ENCODE data around the gene TMEM109. TPM values are rescaled to one million over a fixed set of nuclear protein-coding genes. Genes with fewer than 3 reads are reported as not detected.

TMEM109 gene
- total RNA-seq, 1 experiment from 2014 or later, result 165 TPM

DNA sequence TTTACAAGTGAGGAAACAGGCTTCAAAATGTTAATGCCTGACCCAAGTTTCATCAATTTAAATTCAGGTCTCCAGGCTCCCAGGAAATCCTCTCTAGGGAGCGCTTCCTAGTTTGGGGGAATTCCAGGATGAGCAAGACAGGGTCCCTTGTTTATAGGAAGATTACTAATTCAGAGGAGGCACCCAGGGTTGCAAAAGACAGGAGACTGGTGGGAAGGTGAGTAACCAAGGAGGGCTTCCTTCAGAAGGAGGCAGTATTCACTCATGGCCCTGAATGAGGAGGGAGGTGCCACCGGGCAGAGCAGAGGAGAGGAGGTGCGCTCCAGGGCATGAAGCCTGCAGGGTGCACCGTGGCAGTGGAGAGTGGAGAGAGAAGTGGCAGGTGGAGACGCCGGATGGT, 11.9 kb downstream of the TMEM109 start:
- ChIA-PET CTCF (no interaction called here), POLR2A (ENCODE audit: unreplicated experiment) (no interaction called here)
- DNase-seq (peak; percentile 91), ATAC-seq (peak; percentile 48)
- intact Hi-C loops (cut with micrococcal nuclease), result no loop called here
- Histone ChIP-seq H3K4me3 (ENCODE audit: low read length) (peak overlapping the region; percentile 85), H4K20me1 (ENCODE audit: low read length) (peaks cover 6% of the 10 kb centered on the region; the same call in 1 of the 2 replicates), H3K27me3 (ENCODE audit: low read length) (no peaks in the 10 kb centered on the region), H3K9me3 (ENCODE audit: low read length) (no peaks in the 10 kb centered on the region), H3K4me2 (ENCODE audit: low read length) (peak overlapping the region; percentile 90), H2AFZ (ENCODE audit: low read length) (no peak overlapping the region), H3K9me2 (replicated peaks; ENCODE audit: low read length) (no peaks in the 10 kb centered on the region), H3K36me3 (ENCODE audit: low read depth, low read length) (peaks cover 6% of the 10 kb centered on the region; the same call in 1 of the 2 replicates), H3K27ac (ENCODE audit: low read length) (peak overlapping the region; percentile 56), H3K79me2 (ENCODE audit: low read length) (peaks cover 11% of the 10 kb centered on the region), H3K4me1 (ENCODE audit: insufficient read depth, low read length) (peaks cover 26% of the 10 kb centered on the region), H3K9ac (ENCODE audit: low read length) (no peak overlapping the region), H3F3A (ENCODE audit: low read length, unreplicated experiment) (no peaks in the 10 kb centered on the region)
- TF ChIP-seq, protein P1, sequence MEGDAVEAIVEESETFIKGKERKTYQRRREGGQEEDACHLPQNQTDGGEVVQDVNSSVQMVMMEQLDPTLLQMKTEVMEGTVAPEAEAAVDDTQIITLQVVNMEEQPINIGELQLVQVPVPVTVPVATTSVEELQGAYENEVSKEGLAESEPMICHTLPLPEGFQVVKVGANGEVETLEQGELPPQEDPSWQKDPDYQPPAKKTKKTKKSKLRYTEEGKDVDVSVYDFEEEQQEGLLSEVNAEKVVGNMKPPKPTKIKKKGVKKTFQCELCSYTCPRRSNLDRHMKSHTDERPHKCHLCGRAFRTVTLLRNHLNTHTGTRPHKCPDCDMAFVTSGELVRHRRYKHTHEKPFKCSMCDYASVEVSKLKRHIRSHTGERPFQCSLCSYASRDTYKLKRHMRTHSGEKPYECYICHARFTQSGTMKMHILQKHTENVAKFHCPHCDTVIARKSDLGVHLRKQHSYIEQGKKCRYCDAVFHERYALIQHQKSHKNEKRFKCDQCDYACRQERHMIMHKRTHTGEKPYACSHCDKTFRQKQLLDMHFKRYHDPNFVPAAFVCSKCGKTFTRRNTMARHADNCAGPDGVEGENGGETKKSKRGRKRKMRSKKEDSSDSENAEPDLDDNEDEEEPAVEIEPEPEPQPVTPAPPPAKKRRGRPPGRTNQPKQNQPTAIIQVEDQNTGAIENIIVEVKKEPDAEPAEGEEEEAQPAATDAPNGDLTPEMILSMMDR (conservative IDR thresholded peaks at IDR 0.05; ENCODE audit: low read depth, low read length), result peak; percentile 45; the same call in 1 of the 2 replicates
- TF ChIP-seq EZH2phosphoT487 (IDR thresholded peaks at IDR 0.05; ENCODE audit: borderline replicate concordance, low read length), result no peak
- no peak for TF ChIP-seq EZH2 (IDR thresholded peaks at IDR 0.05; ENCODE audit: low read length, unreplicated experiment)
- BruUV-seq (replicated peaks), result TSS peak; percentile 17

DNA sequence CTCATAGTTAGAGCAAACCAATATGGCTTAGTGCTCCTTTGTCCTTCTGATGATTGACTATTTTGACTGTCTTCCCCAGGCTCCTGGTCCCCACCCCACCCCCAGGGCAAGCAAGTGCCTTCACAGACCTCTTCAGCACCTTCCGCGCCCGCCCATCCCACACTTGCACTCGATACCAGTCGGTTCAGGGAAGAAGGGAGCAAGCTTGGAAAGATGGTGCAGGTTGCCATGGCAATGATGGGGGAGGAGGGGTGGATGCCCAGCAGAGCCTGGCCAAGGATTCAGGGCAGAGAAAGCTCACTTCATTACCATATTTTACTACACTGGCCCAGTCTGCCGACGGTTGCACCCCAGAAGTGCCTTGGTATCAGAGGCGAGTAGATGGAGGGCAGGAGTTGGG, 12.5 kb downstream of the TMEM109 start:
- no peak overlapping the region for H3K4me3 ChIP-seq (ENCODE audit: low read length)
- H3K9me3 ChIP-seq (ENCODE audit: low read length), result no peaks in the 10 kb centered on the region
- no peak overlapping the region for H3K4me2 ChIP-seq (ENCODE audit: low read length)
- no peak overlapping the region for H3K9ac ChIP-seq (ENCODE audit: low read length)
- no peak overlapping the region for H3K27ac ChIP-seq (ENCODE audit: low read length)
- TF ChIP-seq EZH2phosphoT487 (IDR thresholded peaks at IDR 0.05; ENCODE audit: borderline replicate concordance, low read length) (no peak), EZH2 (IDR thresholded peaks at IDR 0.05; ENCODE audit: low read length, unreplicated experiment) (no peak)
- TF ChIP-seq, protein P1 (conservative IDR thresholded peaks at IDR 0.05; ENCODE audit: low read depth, low read length), result no peak
- ChIA-PET POLR2A (ENCODE audit: unreplicated experiment) (no interaction called here), CTCF (no interaction called here)
- DNase-seq (no peak), ATAC-seq (no peak)
- peaks cover 6% of the 10 kb centered on the region; the same call in 1 of the 2 replicates for H4K20me1 ChIP-seq (ENCODE audit: low read length)
- no peak overlapping the region for H2AFZ ChIP-seq (ENCODE audit: low read length)
- H3K79me2 ChIP-seq (ENCODE audit: low read length), result peaks cover 11% of the 10 kb centered on the region
- no TSS peak for BruUV-seq (replicated peaks)
- peaks cover 26% of the 10 kb centered on the region for H3K4me1 ChIP-seq (ENCODE audit: insufficient read depth, low read length)
- intact Hi-C loops (cut with micrococcal nuclease), result no loop called here
- H3F3A ChIP-seq (ENCODE audit: low read length, unreplicated experiment), result no peaks in the 10 kb centered on the region
- H3K27me3 ChIP-seq (ENCODE audit: low read length), result no peaks in the 10 kb centered on the region
- H3K9me2 ChIP-seq (replicated peaks; ENCODE audit: low read length), result no peaks in the 10 kb centered on the region
- peaks cover 5% of the 10 kb centered on the region; the same call in 1 of the 2 replicates for H3K36me3 ChIP-seq (ENCODE audit: low read depth, low read length)

DNA sequence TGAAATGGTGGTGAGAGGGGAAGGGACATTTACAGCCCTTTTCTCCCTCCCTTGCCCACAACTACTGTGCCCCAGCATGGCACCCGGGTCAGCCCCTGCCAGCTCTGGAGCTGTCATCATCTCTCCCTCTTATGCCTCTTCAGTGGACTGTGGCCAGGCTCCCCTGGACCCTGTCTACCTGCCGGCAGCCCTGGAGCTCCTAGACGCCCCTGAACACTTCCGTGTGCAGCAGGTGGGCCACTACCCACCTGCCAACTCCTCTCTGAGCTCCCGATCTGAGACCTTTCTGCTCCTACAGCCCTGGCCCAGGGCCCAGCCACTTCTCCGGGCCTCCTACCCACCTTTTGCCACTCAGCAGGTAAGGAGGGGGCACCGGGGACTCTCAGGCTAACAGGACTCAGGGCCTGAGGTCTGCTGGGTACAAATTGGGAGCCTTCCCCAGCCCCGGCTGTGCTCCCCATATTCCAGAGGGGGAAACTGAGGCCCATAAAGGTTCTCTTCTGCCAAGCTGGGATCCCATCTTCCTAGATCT, 13.2 kb downstream of the TMEM109 start:
- no peak overlapping the region for H3K9ac ChIP-seq (ENCODE audit: low read length)
- H3K4me1 ChIP-seq (ENCODE audit: insufficient read depth, low read length), result peaks cover 26% of the 10 kb centered on the region
- peaks cover 6% of the 10 kb centered on the region; the same call in 1 of the 2 replicates for H4K20me1 ChIP-seq (ENCODE audit: low read length)
- no peak for DNase-seq
- H3F3A ChIP-seq (ENCODE audit: low read length, unreplicated experiment), result no peaks in the 10 kb centered on the region
- POLR2A ChIA-PET (ENCODE audit: unreplicated experiment), result interaction anchor here (0.6 kb wide), 1 partner anchor 260 kb away, joined by 3 read pairs; no protein-coding TSS in a partner anchor
- no TSS peak for BruUV-seq (replicated peaks)
- intact Hi-C loops (cut with micrococcal nuclease), result no loop called here
- TF ChIP-seq EZH2 (IDR thresholded peaks at IDR 0.05; ENCODE audit: low read length, unreplicated experiment) (no peak), EZH2phosphoT487 (IDR thresholded peaks at IDR 0.05; ENCODE audit: borderline replicate concordance, low read length) (no peak)
- TF ChIP-seq, protein P1 (conservative IDR thresholded peaks at IDR 0.05; ENCODE audit: low read depth, low read length), result no peak
- no peak for ATAC-seq
- H3K9me3 ChIP-seq (ENCODE audit: low read length), result no peaks in the 10 kb centered on the region
- H3K4me2 ChIP-seq (ENCODE audit: low read length), result no peak overlapping the region
- peaks cover 11% of the 10 kb centered on the region for H3K79me2 ChIP-seq (ENCODE audit: low read length)
- H3K4me3 ChIP-seq (ENCODE audit: low read length), result no peak overlapping the region
- no peak overlapping the region for H3K27ac ChIP-seq (ENCODE audit: low read length)
- peaks cover 8% of the 10 kb centered on the region; the same call in 1 of the 2 replicates for H3K36me3 ChIP-seq (ENCODE audit: low read depth, low read length)
- H3K27me3 ChIP-seq (ENCODE audit: low read length), result no peaks in the 10 kb centered on the region
- CTCF ChIA-PET, result no interaction called here
- no peaks in the 10 kb centered on the region for H3K9me2 ChIP-seq (replicated peaks; ENCODE audit: low read length)
- no peak overlapping the region for H2AFZ ChIP-seq (ENCODE audit: low read length)
